ENCODE results near the gene ELAC2.
A peak's percentile ranks its signal among the peaks of the same experiment; 100 is the strongest.

ELAC2 gene, protein sequence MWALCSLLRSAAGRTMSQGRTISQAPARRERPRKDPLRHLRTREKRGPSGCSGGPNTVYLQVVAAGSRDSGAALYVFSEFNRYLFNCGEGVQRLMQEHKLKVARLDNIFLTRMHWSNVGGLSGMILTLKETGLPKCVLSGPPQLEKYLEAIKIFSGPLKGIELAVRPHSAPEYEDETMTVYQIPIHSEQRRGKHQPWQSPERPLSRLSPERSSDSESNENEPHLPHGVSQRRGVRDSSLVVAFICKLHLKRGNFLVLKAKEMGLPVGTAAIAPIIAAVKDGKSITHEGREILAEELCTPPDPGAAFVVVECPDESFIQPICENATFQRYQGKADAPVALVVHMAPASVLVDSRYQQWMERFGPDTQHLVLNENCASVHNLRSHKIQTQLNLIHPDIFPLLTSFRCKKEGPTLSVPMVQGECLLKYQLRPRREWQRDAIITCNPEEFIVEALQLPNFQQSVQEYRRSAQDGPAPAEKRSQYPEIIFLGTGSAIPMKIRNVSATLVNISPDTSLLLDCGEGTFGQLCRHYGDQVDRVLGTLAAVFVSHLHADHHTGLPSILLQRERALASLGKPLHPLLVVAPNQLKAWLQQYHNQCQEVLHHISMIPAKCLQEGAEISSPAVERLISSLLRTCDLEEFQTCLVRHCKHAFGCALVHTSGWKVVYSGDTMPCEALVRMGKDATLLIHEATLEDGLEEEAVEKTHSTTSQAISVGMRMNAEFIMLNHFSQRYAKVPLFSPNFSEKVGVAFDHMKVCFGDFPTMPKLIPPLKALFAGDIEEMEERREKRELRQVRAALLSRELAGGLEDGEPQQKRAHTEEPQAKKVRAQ

DNA sequence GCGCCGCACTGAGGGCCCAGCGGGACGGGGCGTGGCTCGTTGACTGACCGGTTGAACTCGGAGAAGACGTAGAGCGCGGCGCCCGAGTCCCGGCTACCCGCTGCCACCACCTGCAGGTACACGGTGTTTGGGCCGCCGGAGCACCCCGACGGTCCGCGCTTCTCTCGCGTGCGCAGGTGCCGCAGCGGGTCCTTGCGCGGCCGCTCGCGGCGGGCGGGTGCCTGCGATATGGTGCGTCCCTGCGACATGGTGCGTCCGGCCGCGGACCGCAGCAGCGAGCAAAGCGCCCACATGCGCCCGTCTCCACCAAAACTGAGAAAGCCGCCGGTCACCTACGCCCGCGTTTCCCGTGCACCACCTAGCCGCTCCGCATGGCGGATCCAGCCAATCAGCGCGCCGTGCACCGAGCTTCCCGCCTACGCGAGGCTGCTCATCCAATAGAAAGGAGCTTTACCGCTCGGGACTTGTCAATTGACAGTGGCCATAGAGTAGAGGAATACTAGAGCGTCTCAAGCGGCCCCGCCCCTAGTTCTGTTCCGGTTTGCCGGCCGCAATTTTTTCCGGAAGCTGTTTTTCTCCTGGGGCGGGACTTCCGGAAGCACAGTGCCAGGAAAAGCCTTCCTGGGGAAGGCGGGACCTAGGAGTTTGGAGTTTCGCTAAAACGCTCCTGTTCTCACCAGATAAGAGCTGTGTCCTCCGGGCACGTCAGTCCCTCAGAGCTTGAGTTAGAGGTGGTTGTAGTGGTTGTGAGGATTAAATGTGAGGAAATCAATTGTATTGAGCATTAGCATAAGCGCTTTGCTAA lies at the start of gene ELAC2:
ELAC2 (minus strand) TSS at position 373 of the 805 bp plus-strand sequence; CDS start at position 293, 80 bp downstream.
- peak; percentile 99 for DNase-seq (ENCODE audit: low read depth)

DNA sequence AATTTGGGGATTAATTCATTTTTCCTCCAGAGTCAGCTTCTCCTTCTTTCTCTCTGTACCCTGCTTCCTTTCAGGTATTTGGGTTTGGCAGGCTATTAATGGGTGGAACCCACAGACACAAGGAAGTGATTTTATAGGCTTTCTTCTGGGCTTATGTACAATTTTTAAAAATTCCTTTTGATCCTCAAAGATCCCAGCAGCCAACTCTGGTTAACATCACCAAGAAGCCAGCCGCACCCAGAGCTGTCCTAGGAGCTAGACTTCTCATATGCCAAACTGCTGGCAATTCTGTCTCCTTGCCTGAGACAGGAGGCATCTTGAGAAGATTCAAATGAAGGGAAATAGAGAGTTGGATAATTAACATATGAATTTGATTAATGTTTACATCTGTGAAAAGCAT lies 47.2 kb upstream of the ELAC2 start:
- DNase-seq (ENCODE audit: low read depth): no peak

- no peak for DNase-seq (ENCODE audit: low read depth)
Measured at GRCh38 chr17:13055131-13055530, 37.3 kb upstream of the ELAC2 start.

GRCh38 chr17:13054666-13055065 lies 36.8 kb upstream of the ELAC2 start:
- DNase-seq (ENCODE audit: low read depth): no peak

GRCh38 chr17:13051915-13052314 lies 34.1 kb upstream of the ELAC2 start:
- DNase-seq (ENCODE audit: low read depth): no peak

GRCh38 chr17:13047011-13047606 lies 29.3 kb upstream of the ELAC2 start:
- DNase-seq (ENCODE audit: low read depth): no peak

GRCh38 chr17:13046361-13046760 lies 28.5 kb upstream of the ELAC2 start:
- no peak for DNase-seq (ENCODE audit: low read depth)

DNA sequence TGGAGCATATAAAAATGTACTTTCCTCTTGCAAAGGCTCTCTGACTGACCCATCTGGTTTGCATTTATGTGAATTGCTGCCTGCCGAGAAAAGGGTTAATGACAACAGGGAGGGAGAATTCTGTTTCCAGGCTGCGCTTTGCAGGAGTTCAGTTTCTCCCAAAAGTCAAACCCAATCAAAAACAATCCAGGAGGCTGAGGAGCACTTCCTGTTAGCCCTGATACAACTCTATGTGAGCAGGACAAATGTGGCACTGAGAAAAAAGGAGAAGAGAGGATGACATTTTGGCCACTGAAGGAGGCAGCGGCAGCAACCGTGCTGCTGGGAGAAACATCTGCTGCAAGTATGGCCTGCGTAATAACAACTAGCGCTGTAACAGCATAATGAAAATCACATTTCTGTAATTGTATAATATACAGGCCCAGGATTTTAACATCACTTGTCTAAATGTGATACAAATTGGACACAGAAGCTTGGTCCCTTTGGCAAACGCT lies 26.8 kb upstream of the ELAC2 start:
- DNase-seq (ENCODE audit: low read depth): no peak

GRCh38 chr17:13038931-13039665 lies 21.3 kb upstream of the ELAC2 start:
- DNase-seq (ENCODE audit: low read depth): no peak

- peak; percentile 17 for DNase-seq (ENCODE audit: low read depth)
Measured at GRCh38 chr17:13036751-13037150, 18.9 kb upstream of the ELAC2 start.

DNA sequence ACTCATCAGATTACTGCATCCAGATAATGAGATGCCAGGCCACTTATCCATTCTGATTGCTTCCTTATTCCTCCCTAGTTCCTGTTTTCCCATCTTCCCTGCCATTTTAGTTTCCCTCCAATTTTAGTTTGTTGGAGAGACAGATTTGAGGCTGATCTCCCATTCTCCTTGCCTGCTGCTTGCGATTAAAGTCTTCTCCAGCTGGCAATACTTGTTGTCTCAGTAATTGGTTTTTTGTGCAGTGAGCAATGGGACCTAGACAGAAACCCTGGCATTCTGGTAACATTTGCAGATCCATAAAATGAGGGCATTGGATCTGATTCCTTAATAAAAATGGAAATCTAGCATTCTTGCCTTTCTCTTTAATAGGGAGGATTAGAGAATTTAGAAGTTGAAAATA lies 17.6 kb upstream of the ELAC2 start:
- no peak for DNase-seq (ENCODE audit: low read depth)

DNA sequence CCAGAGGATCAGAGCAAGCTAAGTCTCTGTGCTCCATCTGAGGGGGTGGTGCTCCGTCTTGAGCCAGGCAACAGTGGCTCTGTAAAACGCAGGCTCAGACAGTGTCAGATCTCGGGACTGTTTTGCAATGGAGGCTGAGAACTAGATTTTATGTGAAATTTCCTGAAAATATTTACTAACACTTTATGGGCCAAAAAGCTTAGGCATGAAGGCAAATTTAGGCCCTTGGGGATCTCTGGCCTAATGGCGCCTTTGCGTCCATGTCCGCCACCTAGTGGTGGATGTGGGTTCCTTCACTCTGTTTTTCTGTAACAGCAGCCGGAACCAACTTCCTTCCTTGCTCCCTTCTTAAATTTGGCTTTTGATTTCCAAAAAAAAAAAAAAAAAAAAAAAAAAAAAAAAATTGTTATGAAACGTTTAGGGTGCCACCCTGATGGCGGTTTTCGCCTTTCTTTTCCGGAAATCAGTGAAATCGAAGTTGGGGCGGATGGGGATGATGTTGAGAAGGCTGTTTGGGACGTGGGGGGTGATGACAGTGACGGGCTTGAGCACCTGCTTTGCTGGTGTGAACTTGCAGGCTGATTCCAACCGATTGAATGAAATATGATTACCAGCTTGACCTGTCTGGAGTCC lies 14.0 kb upstream of the ELAC2 start:
- DNase-seq (ENCODE audit: low read depth): peak; percentile 22

- peak; percentile 46 for DNase-seq (ENCODE audit: low read depth)
Measured at GRCh38 chr17:13030459-13031300, 12.9 kb upstream of the ELAC2 start.

GRCh38 chr17:13030056-13030455 lies 12.2 kb upstream of the ELAC2 start:
- no peak for DNase-seq (ENCODE audit: low read depth)

DNA sequence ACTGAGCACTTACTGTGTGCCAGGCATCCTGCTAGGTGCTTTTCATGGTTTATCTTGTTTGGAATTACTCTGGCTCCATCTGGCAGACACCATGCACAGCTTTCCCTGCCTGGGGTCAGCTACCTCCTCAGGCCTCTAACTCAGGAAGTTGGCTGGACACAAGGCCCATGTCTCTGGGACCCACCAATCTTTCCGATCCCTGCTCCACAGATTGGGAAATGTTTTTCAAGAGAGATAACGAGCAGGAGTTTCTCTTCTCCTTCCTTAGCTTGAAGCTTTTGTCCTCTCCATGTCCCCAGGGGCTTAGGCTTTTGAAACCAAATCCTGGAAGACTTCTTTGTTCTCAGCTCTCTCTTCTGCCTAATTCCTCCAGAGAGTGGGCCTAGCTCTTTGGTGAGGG lies 11.5 kb upstream of the ELAC2 start:
- no peak for DNase-seq (ENCODE audit: low read depth)

GRCh38 chr17:13027246-13027645 lies 9.4 kb upstream of the ELAC2 start:
- DNase-seq (ENCODE audit: low read depth): peak; percentile 7

DNA sequence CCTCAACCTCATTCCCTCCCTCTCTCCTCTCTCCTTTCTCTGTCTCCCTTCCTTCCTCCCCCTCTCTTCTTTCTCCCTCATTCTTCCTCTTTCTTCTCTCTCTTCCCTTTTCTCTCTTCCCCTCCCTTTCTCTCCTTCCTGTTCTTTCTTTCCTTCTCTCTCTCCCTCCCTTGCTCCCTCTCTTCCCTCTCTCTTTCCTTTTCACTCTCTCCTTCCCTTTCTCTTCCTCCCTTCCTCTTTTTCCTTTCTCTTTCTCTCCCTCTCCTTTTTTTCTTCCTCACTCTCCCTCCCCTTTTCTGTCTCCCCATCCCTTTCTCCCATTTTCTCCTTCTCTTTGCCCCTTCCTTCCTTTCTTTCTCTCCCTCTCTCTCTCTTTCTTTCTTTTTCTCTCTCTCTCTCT lies 7.9 kb upstream of the ELAC2 start:
- no peak for DNase-seq (ENCODE audit: low read depth)

DNA sequence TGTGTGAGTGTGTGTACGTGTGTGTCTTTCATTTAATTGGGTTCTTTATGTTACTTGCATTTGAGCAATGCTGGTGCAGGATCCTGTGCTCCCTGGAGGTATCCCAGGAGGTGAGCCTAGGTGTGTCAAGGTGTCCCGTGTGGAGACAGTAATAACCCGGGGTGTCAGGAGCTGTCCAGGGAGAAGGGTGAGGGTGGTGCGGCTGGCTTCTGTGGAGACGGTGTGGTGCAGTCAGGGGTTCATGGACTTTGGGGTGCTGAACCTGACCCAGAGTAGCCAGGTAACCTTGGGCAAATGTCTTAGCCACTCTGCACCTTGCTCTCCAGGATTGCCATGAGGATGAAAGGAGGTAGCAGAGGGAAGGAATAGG lies 7.4 kb upstream of the ELAC2 start:
- DNase-seq (ENCODE audit: low read depth): no peak

- DNase-seq (ENCODE audit: low read depth): peak; percentile 41
Measured at GRCh38 chr17:13024526-13025257, 6.9 kb upstream of the ELAC2 start.
